OCI-LY1 (cell line): Measurements from ENCODE around the gene LSAMP.

ENCODE experiments used
- EZH2 ChIP-seq: fragments of 200-600 bp; sonication (generic), shearing (Covaris generic); IDR thresholded peaks from 2 replicates; pipeline ENCODE4 v1.8.0; 2017; ENCODE audit warnings: borderline replicate concordance, mixed run types, mild to moderate bottlenecking, antibody characterized with exemption, low read length, moderate library complexity, mixed read lengths
- TF ChIP-seq, protein P1 (sequence below): fragments of 200-600 bp; sonication (generic), shearing (Covaris generic); IDR thresholded peaks from 2 replicates; pipeline ENCODE4 v1.5.1; 2017; ENCODE audit warnings: mild to moderate bottlenecking, antibody characterized with exemption, low read length, moderate library complexity, mixed read lengths

DNA sequence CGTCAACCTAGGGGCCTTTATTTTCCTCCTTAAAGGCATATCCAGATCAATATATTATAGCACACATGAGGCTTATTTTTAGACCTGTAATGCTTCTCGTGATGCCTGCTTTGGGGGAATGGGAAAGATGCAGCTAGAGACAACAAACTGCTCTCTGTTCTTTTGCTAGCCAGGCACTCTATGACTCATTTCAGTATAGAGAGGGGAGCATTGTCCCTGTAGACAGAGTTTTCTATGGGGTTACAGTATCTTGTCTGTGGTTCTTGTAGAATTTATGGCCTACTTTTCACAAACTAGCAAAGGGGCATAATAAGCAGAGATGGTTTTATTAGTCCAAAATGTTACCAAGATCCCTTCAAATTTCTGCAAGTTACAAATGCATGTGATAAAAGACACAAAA lies 305.6 kb downstream of the LSAMP start:
- TF ChIP-seq, protein P1, sequence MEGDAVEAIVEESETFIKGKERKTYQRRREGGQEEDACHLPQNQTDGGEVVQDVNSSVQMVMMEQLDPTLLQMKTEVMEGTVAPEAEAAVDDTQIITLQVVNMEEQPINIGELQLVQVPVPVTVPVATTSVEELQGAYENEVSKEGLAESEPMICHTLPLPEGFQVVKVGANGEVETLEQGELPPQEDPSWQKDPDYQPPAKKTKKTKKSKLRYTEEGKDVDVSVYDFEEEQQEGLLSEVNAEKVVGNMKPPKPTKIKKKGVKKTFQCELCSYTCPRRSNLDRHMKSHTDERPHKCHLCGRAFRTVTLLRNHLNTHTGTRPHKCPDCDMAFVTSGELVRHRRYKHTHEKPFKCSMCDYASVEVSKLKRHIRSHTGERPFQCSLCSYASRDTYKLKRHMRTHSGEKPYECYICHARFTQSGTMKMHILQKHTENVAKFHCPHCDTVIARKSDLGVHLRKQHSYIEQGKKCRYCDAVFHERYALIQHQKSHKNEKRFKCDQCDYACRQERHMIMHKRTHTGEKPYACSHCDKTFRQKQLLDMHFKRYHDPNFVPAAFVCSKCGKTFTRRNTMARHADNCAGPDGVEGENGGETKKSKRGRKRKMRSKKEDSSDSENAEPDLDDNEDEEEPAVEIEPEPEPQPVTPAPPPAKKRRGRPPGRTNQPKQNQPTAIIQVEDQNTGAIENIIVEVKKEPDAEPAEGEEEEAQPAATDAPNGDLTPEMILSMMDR = no peak
- no peak for TF ChIP-seq EZH2
